Neural progenitor cell (in vitro differentiated cells): ENCODE results near the gene ZNF777. TPM values are rescaled to one million over a fixed set of nuclear protein-coding genes. Genes with fewer than 3 reads are reported as not detected.

Source experiments
- DNase-seq: peaks from one replicate; pipeline ENCODE4 v3.0.0-alpha.2; 2016; ENCODE audit warnings: low spot score
- H2AFZ ChIP-seq: fragments of 200-600 bp; sonication (generic); replicated peaks from 2 replicates; pipeline ENCODE4 v1.6.1; 2016; ENCODE audit warnings: antibody characterized with exemption
- H3F3A ChIP-seq: fragments of 200-600 bp; sonication (generic); 2 replicates; pipeline ENCODE4 v1.6.1; 2016; ENCODE audit warnings: antibody characterized with exemption, low read depth
- H3K27ac ChIP-seq: fragments of 200-600 bp; sonication (generic); 2 replicates; pipeline ENCODE4 v1.5.1; 2016; ENCODE audit warnings: mild to moderate bottlenecking
- H3K27me3 ChIP-seq: fragments of 200-600 bp; sonication (generic); 2 replicates; pipeline ENCODE4 v1.6.1; 2016; ENCODE audit warnings: mild to moderate bottlenecking, moderate library complexity
- H3K36me3 ChIP-seq: fragments of 200-600 bp; sonication (generic); 2 replicates; pipeline ENCODE4 v1.5.1; 2016
- H3K4me1 ChIP-seq: fragments of 200-600 bp; sonication (generic); 2 replicates; pipeline ENCODE4 v1.6.1; 2016; ENCODE audit warnings: mixed run types
- H3K4me2 ChIP-seq: fragments of 200-600 bp; sonication (generic); 2 replicates; pipeline ENCODE4 v1.6.1; 2016
- H3K4me3 ChIP-seq: fragments of 200-600 bp; sonication (generic); 2 replicates; pipeline ENCODE4 v1.5.1; 2016
- H3K79me2 ChIP-seq: fragments of 200-600 bp; sonication (generic); 2 replicates; pipeline ENCODE4 v1.6.1; 2016; ENCODE audit warnings: low read depth
- H3K9ac ChIP-seq: fragments of 200-600 bp; sonication (generic); 2 replicates; pipeline ENCODE4 v1.6.1; 2016
- H3K9me3 ChIP-seq: fragments of 200-600 bp; sonication (generic); 2 replicates; pipeline ENCODE4 v1.5.1; 2016; ENCODE audit warnings: low read depth
- H4K20me1 ChIP-seq: fragments of 200-600 bp; sonication (generic); 2 replicates; pipeline ENCODE4 v1.6.1; 2016; ENCODE audit warnings: low read depth
- H3K27ac Mint-ChIP-seq: 3 replicates; pipeline ENCODE4 v1.8.0; 2021; ENCODE audit warnings: mixed read lengths
- H3K27me3 Mint-ChIP-seq: 2 replicates; pipeline ENCODE4 v1.8.0; 2022; ENCODE audit warnings: low read depth, mild to moderate bottlenecking, inconsistent platforms, moderate library complexity, mixed read lengths; ENCODE audit not compliant: insufficient read depth
- H3K36me3 Mint-ChIP-seq: 3 replicates; pipeline ENCODE4 v1.8.0; 2021; ENCODE audit warnings: mixed read lengths
- H3K4me1 Mint-ChIP-seq: 3 replicates; pipeline ENCODE4 v1.8.0; 2021; ENCODE audit warnings: mixed read lengths
- H3K4me3 Mint-ChIP-seq: 3 replicates; pipeline ENCODE4 v1.8.0; 2021; ENCODE audit warnings: mild to moderate bottlenecking, moderate library complexity, mixed read lengths
- H3K9me3 Mint-ChIP-seq: 3 replicates; pipeline ENCODE4 v1.8.0; 2020; ENCODE audit warnings: mixed read lengths
- EZH2 ChIP-seq: fragments of 200-600 bp; sonication (generic); IDR thresholded peaks from 2 replicates; pipeline ENCODE4 v1.6.1; 2017; ENCODE audit warnings: antibody characterized with exemption, mild to moderate bottlenecking, moderate library complexity
- EZH2phosphoT487 ChIP-seq: fragments of 200-600 bp; sonication (generic); IDR thresholded peaks from 2 replicates; pipeline ENCODE4 v1.6.1; 2017; ENCODE audit warnings: antibody characterized with exemption
- total RNA-seq: library from RNA; depleted of rRNA; stranded (reverse); fragments of >200 nt; gene quantifications from 2 replicates; pipeline ENCODE4 v1.2.3, GENCODE V29; 2015; ENCODE audit warnings: low replicate concordance
- TF ChIP-seq, protein P1 (sequence below): fragments of 200-600 bp; sonication (generic); IDR thresholded peaks from 2 replicates; pipeline ENCODE4 v1.5.1; 2017; ENCODE audit warnings: antibody characterized with exemption, mild to moderate bottlenecking

ZNF777 gene
- total RNA-seq, 1 donor from 2014 or later, result 6.6 TPM

GRCh38 chr7:149427096-149427680 lies 33.7 kb downstream of the ZNF777 start:
- no peak overlapping the region for H3K4me3 ChIP-seq
- H2AFZ ChIP-seq, result no peak overlapping the region
- no peaks in the 10 kb centered on the region for H3K9me3 ChIP-seq
- no peaks in the 10 kb centered on the region for H3K36me3 ChIP-seq
- H3K4me3 Mint-ChIP-seq, result no peak overlapping the region
- peaks cover 8% of the 10 kb centered on the region for H3K27me3 ChIP-seq
- H3K27ac ChIP-seq, result no peak overlapping the region
- no peak overlapping the region for H3K4me2 ChIP-seq
- H3K9me3 Mint-ChIP-seq, result no peaks in the 10 kb centered on the region
- peaks cover 19% of the 10 kb centered on the region for H3K36me3 Mint-ChIP-seq
- H3K27ac Mint-ChIP-seq, result no peak overlapping the region
- no peak for TF ChIP-seq EZH2phosphoT487
- no peak for TF ChIP-seq EZH2
- TF ChIP-seq, protein P1, sequence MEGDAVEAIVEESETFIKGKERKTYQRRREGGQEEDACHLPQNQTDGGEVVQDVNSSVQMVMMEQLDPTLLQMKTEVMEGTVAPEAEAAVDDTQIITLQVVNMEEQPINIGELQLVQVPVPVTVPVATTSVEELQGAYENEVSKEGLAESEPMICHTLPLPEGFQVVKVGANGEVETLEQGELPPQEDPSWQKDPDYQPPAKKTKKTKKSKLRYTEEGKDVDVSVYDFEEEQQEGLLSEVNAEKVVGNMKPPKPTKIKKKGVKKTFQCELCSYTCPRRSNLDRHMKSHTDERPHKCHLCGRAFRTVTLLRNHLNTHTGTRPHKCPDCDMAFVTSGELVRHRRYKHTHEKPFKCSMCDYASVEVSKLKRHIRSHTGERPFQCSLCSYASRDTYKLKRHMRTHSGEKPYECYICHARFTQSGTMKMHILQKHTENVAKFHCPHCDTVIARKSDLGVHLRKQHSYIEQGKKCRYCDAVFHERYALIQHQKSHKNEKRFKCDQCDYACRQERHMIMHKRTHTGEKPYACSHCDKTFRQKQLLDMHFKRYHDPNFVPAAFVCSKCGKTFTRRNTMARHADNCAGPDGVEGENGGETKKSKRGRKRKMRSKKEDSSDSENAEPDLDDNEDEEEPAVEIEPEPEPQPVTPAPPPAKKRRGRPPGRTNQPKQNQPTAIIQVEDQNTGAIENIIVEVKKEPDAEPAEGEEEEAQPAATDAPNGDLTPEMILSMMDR, result no peak
- H3K27me3 Mint-ChIP-seq, result peaks cover 2% of the 10 kb centered on the region
- no peak overlapping the region for H3K9ac ChIP-seq
- peak; percentile 67 for DNase-seq
- H3K4me1 ChIP-seq, result peaks cover 3% of the 10 kb centered on the region
- H4K20me1 ChIP-seq, result peaks cover 10% of the 10 kb centered on the region
- H3K79me2 ChIP-seq, result no peaks in the 10 kb centered on the region
- peaks cover 26% of the 10 kb centered on the region for H3F3A ChIP-seq
- H3K4me1 Mint-ChIP-seq, result peaks cover 17% of the 10 kb centered on the region

DNA sequence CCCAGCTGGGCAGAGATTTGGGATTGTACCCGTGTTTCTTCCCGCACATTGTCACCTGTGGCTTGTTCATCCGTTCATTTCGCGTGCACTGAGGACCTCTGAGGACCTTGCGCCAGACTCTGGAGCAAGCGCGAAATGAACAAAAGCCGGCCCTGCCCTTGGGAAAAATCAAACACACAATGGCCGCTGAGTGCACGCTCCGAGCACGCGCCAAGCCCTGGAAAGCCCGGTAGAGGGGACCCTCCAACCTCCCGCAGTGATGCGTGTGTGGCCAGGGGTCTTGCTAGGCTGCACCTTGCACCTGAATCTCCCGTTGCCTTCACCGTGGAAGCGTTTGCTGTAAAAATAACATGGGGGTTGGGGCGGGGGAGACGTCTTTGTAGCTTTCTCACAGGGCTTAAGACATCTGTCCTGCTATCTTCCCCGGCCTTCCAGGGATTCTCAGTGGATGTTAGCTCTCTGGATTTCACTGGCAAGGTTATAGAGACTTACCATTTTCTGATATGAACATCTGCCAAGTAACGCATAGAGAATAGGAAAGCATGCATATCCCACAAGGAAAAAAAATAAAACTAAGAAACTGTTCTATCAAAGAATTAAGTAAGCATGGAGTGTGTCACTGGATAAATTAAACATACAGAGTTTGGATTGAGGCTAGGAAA lies 37.3 kb downstream of the ZNF777 start:
- no peak overlapping the region for H3K27ac Mint-ChIP-seq
- no peaks in the 10 kb centered on the region for H3K9me3 ChIP-seq
- H3K27ac ChIP-seq, result no peak overlapping the region
- peaks cover 10% of the 10 kb centered on the region for H4K20me1 ChIP-seq
- no peaks in the 10 kb centered on the region for H3K36me3 Mint-ChIP-seq
- H2AFZ ChIP-seq, result no peak overlapping the region
- no peaks in the 10 kb centered on the region for H3K9me3 Mint-ChIP-seq
- H3K9ac ChIP-seq, result no peak overlapping the region
- no peaks in the 10 kb centered on the region for H3K36me3 ChIP-seq
- no peak overlapping the region for H3K4me2 ChIP-seq
- no peaks in the 10 kb centered on the region for H3K79me2 ChIP-seq
- TF ChIP-seq, protein P1, result no peak
- TF ChIP-seq EZH2 (no peak), EZH2phosphoT487 (no peak)
- no peaks in the 10 kb centered on the region for H3K27me3 Mint-ChIP-seq
- H3K4me3 ChIP-seq, result no peak overlapping the region
- H3F3A ChIP-seq, result peaks cover 30% of the 10 kb centered on the region
- H3K4me1 Mint-ChIP-seq, result peaks cover 17% of the 10 kb centered on the region
- H3K4me1 ChIP-seq, result peaks cover 3% of the 10 kb centered on the region
- peak overlapping the region; percentile 30 for H3K4me3 Mint-ChIP-seq
- peaks cover 8% of the 10 kb centered on the region for H3K27me3 ChIP-seq
- peak; percentile 8 for DNase-seq

DNA sequence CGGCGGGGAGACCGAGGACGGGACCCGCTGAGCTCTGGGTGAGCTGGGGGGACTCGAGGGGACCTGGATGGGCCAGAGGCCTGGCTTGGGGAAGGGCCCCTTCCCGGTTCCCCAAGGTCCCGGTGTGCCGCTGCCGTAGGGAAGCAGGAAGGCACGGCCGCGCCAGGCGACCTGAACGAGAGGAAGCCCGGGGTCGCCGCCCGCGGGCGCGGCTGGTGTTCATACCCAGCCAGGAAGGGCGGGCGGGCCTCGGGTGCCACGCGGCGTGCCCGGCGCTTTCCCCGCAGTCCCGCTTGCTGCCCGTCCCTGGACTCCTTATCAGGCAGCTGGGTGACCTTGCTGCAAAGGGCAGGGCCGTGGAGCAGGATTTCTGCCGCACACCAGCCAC lies 38.0 kb downstream of the ZNF777 start:
- H2AFZ ChIP-seq, result no peak overlapping the region
- Mint-ChIP-seq H3K4me3 (no peak overlapping the region), H3K36me3 (no peaks in the 10 kb centered on the region), H3K4me1 (peaks cover 17% of the 10 kb centered on the region), H3K27ac (no peak overlapping the region), H3K27me3 (no peaks in the 10 kb centered on the region), H3K9me3 (no peaks in the 10 kb centered on the region)
- peaks cover 8% of the 10 kb centered on the region for H4K20me1 ChIP-seq
- H3K36me3 ChIP-seq, result no peaks in the 10 kb centered on the region
- no peak overlapping the region for H3K9ac ChIP-seq
- H3K4me1 ChIP-seq, result peaks cover 3% of the 10 kb centered on the region
- H3K4me3 ChIP-seq, result peak overlapping the region; percentile 36
- H3K9me3 ChIP-seq, result no peaks in the 10 kb centered on the region
- H3K4me2 ChIP-seq, result peak overlapping the region; percentile 65
- peaks cover 29% of the 10 kb centered on the region for H3F3A ChIP-seq
- H3K27me3 ChIP-seq, result peaks cover 8% of the 10 kb centered on the region
- TF ChIP-seq EZH2 (no peak), EZH2phosphoT487 (no peak)
- TF ChIP-seq, protein P1, result no peak
- H3K79me2 ChIP-seq, result no peaks in the 10 kb centered on the region
- DNase-seq, result no peak
- no peak overlapping the region for H3K27ac ChIP-seq
